Stimulated activated CD4-positive, alpha-beta T cell treated with anti-CD3 and anti-CD28 coated beads, Interleukin-12 subunit alpha, Interleukin-12 subunit beta, amount 100 ng/mL, for 48 hours (primary cell): ENCODE results near the gene RNF17.
A peak's percentile ranks its signal among the peaks of the same experiment; 100 is the strongest.

ENCODE experiments used
- DNase-seq, 3 donors: peaks; one replicate each; pipeline ENCODE4 v3.0.0-alpha.2; 2020; ENCODE audit warnings: low read depth in 2 of 3, low spot score in 1 of 3

Gene RNF17

GRCh38 chr13:24894277-24894971 lies 130.5 kb downstream of the RNF17 start:
- DNase-seq: no peak

GRCh38 chr13:24894972-24895300 lies 131.0 kb downstream of the RNF17 start:
- DNase-seq: no peak

- DNase-seq: no peak
These were observed 132.1 kb downstream of the RNF17 start for GRCh38 chr13:24896061-24896460.

- no peak for DNase-seq
These were observed 133.3 kb downstream of the RNF17 start for GRCh38 chr13:24897293-24897692.

GRCh38 chr13:24899601-24900000 lies 135.6 kb downstream of the RNF17 start:
- no peak for DNase-seq

GRCh38 chr13:24900507-24900906 lies 136.5 kb downstream of the RNF17 start:
- DNase-seq: no peak

- DNase-seq: no peak
These were observed 141.3 kb downstream of the RNF17 start for GRCh38 chr13:24905242-24905641.

GRCh38 chr13:24906268-24906667 lies 142.3 kb downstream of the RNF17 start:
- no peak for DNase-seq

GRCh38 chr13:24910502-24911132 lies 146.6 kb downstream of the RNF17 start:
- DNase-seq: no peak

- no peak for DNase-seq
These were observed 147.4 kb downstream of the RNF17 start for GRCh38 chr13:24911133-24911908.

GRCh38 chr13:24916464-24916863 lies 152.5 kb downstream of the RNF17 start:
- DNase-seq: no peak

- no peak for DNase-seq
These were observed 157.0 kb downstream of the RNF17 start for GRCh38 chr13:24921003-24921402.

GRCh38 chr13:24921881-24922280 lies 157.9 kb downstream of the RNF17 start:
- DNase-seq: no peak

GRCh38 chr13:24922387-24922744 lies 158.4 kb downstream of the RNF17 start:
- DNase-seq: peak in 1 of 3 donors; percentile 19

GRCh38 chr13:24922745-24923591 lies 159.0 kb downstream of the RNF17 start:
- peak; percentile 85 to 93 (median 89) for DNase-seq

- no peak for DNase-seq
These were observed 161.6 kb downstream of the RNF17 start for GRCh38 chr13:24925318-24926231.

- no peak for DNase-seq
These were observed 163.9 kb downstream of the RNF17 start for GRCh38 chr13:24927810-24928404.

- DNase-seq: no peak
These were observed 165.2 kb downstream of the RNF17 start for GRCh38 chr13:24929196-24929595.
